H1 (cell line): ENCODE measurements around the gene CYREN. TPM values are rescaled to one million over a fixed set of nuclear protein-coding genes. Genes with fewer than 3 reads are reported as not detected.

Experiments used
- HDAC2 ChIP-seq, 2 experiments: fragments of 300-600 bp in 1 of 2; sonication (generic) in 1 of 2; IDR thresholded peaks; 2 replicates each; pipeline ENCODE4 v1.6.1; 2011 to 2012; ENCODE audit warnings: low read depth in 2 of 2, low read length in 2 of 2, mild to moderate bottlenecking in 2 of 2, moderate library complexity in 2 of 2, borderline replicate concordance in 1 of 2, inconsistent platforms in 1 of 2
- KDM5A ChIP-seq: fragments of 200-600 bp; IDR thresholded peaks from 2 replicates; pipeline ENCODE4 v1.7.1; 2012; ENCODE audit warnings: mild to moderate bottlenecking, low read length, inconsistent platforms, mixed read lengths
- TAF1 ChIP-seq: IDR thresholded peaks from 2 replicates; pipeline ENCODE4 v1.6.1; 2011; ENCODE audit warnings: mild to moderate bottlenecking, low read depth, low read length
- polyA plus RNA-seq, 7 experiments: library from polyadenylated mRNA; depleted of rRNA in 3 of 7; stranded (reverse) in 5 of 7; unstranded in 2 of 7; fragments of >200 nt in 5 of 7; fragments of 200-250 nt in 2 of 7; gene quantifications; 1 replicate in 5 of 7; 2 replicates in 1 of 7; 4 replicates in 1 of 7; pipeline versions ENCODE4 v1.2.1 to v1.2.3, GENCODE V29; 2011 to 2013; ENCODE audit warnings: missing spikeins in 2 of 7, mixed read lengths in 2 of 7
- total RNA-seq: library from RNA; stranded (reverse); fragmentation: NEBNext Ultra II Directional; extraction: Animal tissue kit (Norgen Biotek cat#: 25700); gene quantifications from 2 replicates; pipeline ENCODE4 v1.2.1, GENCODE V29; 2021
- TF ChIP-seq, protein P1 (sequence below): fragments of 300-600 bp; sonication (generic); IDR thresholded peaks from 2 replicates; pipeline ENCODE4 v1.7.1; 2012; ENCODE audit warnings: low read length, moderate library complexity, mild to moderate bottlenecking, inconsistent platforms; ENCODE audit not compliant: insufficient replicate concordance
- TF ChIP-seq, protein P2 (sequence below): IDR thresholded peaks from 2 replicates; pipeline ENCODE4 v1.6.1; 2011; ENCODE audit warnings: low read depth, mild to moderate bottlenecking, low read length; ENCODE audit not compliant: insufficient read depth

CYREN gene
- total and polyA plus RNA-seq, 2 of the 8 experiments (the other 6 are each of a cell fraction or from before 2014, with no cell fraction given), result 25.1 to 46.2 TPM

DNA sequence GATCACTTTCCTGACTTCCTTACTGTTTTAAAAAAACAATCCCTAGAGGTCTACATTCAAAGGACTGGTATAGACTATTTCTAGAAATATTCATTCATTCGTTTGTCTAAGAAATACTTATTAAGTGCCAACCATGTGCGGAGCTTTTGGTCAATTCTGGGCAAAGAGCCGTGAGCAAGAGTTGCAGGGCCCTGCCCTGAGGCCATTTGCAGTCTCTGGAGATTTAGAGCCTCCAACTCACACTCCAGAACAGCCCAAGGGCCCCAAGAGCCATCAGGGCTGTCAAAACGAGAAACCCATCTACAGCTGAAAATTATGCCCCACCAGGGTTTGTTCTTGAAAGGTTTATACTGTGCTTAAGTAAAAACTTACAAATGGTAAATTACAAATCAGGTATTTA, 24.6 kb upstream of the CYREN start (continued):
- TF ChIP-seq, protein P1, sequence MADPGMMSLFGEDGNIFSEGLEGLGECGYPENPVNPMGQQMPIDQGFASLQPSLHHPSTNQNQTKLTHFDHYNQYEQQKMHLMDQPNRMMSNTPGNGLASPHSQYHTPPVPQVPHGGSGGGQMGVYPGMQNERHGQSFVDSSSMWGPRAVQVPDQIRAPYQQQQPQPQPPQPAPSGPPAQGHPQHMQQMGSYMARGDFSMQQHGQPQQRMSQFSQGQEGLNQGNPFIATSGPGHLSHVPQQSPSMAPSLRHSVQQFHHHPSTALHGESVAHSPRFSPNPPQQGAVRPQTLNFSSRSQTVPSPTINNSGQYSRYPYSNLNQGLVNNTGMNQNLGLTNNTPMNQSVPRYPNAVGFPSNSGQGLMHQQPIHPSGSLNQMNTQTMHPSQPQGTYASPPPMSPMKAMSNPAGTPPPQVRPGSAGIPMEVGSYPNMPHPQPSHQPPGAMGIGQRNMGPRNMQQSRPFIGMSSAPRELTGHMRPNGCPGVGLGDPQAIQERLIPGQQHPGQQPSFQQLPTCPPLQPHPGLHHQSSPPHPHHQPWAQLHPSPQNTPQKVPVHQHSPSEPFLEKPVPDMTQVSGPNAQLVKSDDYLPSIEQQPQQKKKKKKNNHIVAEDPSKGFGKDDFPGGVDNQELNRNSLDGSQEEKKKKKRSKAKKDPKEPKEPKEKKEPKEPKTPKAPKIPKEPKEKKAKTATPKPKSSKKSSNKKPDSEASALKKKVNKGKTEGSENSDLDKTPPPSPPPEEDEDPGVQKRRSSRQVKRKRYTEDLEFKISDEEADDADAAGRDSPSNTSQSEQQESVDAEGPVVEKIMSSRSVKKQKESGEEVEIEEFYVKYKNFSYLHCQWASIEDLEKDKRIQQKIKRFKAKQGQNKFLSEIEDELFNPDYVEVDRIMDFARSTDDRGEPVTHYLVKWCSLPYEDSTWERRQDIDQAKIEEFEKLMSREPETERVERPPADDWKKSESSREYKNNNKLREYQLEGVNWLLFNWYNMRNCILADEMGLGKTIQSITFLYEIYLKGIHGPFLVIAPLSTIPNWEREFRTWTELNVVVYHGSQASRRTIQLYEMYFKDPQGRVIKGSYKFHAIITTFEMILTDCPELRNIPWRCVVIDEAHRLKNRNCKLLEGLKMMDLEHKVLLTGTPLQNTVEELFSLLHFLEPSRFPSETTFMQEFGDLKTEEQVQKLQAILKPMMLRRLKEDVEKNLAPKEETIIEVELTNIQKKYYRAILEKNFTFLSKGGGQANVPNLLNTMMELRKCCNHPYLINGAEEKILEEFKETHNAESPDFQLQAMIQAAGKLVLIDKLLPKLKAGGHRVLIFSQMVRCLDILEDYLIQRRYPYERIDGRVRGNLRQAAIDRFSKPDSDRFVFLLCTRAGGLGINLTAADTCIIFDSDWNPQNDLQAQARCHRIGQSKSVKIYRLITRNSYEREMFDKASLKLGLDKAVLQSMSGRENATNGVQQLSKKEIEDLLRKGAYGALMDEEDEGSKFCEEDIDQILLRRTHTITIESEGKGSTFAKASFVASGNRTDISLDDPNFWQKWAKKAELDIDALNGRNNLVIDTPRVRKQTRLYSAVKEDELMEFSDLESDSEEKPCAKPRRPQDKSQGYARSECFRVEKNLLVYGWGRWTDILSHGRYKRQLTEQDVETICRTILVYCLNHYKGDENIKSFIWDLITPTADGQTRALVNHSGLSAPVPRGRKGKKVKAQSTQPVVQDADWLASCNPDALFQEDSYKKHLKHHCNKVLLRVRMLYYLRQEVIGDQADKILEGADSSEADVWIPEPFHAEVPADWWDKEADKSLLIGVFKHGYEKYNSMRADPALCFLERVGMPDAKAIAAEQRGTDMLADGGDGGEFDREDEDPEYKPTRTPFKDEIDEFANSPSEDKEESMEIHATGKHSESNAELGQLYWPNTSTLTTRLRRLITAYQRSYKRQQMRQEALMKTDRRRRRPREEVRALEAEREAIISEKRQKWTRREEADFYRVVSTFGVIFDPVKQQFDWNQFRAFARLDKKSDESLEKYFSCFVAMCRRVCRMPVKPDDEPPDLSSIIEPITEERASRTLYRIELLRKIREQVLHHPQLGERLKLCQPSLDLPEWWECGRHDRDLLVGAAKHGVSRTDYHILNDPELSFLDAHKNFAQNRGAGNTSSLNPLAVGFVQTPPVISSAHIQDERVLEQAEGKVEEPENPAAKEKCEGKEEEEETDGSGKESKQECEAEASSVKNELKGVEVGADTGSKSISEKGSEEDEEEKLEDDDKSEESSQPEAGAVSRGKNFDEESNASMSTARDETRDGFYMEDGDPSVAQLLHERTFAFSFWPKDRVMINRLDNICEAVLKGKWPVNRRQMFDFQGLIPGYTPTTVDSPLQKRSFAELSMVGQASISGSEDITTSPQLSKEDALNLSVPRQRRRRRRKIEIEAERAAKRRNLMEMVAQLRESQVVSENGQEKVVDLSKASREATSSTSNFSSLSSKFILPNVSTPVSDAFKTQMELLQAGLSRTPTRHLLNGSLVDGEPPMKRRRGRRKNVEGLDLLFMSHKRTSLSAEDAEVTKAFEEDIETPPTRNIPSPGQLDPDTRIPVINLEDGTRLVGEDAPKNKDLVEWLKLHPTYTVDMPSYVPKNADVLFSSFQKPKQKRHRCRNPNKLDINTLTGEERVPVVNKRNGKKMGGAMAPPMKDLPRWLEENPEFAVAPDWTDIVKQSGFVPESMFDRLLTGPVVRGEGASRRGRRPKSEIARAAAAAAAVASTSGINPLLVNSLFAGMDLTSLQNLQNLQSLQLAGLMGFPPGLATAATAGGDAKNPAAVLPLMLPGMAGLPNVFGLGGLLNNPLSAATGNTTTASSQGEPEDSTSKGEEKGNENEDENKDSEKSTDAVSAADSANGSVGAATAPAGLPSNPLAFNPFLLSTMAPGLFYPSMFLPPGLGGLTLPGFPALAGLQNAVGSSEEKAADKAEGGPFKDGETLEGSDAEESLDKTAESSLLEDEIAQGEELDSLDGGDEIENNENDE, result no peak
- TF ChIP-seq KDM5A (no peak), HDAC2 (IDR thresholded peaks at IDR 0.05; ENCODE audit: borderline replicate concordance in 1 of 2, low read depth in 2 of 2, low read length in 2 of 2) (no peak), TAF1 (no peak)
- TF ChIP-seq, protein P2, sequence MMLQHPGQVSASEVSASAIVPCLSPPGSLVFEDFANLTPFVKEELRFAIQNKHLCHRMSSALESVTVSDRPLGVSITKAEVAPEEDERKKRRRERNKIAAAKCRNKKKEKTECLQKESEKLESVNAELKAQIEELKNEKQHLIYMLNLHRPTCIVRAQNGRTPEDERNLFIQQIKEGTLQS, result no peak
